Loucy (cell line): ENCODE data around the gene CRYGS.

Source experiments
- EZH2phosphoT487 ChIP-seq: fragments of 200-600 bp; IDR thresholded peaks from 2 replicates; pipeline ENCODE4 v1.6.1; 2018; ENCODE audit warnings: antibody characterized with exemption, mild to moderate bottlenecking, moderate library complexity, borderline replicate concordance
- TF ChIP-seq, protein P1 (sequence below): fragments of 200-600 bp; sonication (generic); conservative IDR thresholded peaks from 2 replicates; pipeline ENCODE4 v1.5.1; 2014; ENCODE audit warnings: mild to moderate bottlenecking, antibody characterized with exemption, low read length

- TF ChIP-seq, protein P1, sequence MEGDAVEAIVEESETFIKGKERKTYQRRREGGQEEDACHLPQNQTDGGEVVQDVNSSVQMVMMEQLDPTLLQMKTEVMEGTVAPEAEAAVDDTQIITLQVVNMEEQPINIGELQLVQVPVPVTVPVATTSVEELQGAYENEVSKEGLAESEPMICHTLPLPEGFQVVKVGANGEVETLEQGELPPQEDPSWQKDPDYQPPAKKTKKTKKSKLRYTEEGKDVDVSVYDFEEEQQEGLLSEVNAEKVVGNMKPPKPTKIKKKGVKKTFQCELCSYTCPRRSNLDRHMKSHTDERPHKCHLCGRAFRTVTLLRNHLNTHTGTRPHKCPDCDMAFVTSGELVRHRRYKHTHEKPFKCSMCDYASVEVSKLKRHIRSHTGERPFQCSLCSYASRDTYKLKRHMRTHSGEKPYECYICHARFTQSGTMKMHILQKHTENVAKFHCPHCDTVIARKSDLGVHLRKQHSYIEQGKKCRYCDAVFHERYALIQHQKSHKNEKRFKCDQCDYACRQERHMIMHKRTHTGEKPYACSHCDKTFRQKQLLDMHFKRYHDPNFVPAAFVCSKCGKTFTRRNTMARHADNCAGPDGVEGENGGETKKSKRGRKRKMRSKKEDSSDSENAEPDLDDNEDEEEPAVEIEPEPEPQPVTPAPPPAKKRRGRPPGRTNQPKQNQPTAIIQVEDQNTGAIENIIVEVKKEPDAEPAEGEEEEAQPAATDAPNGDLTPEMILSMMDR = peak; percentile 53
- no peak for TF ChIP-seq EZH2phosphoT487
Measured at GRCh38 chr3:186510374-186511079, 33.7 kb downstream of the CRYGS start.
